Measurements from ENCODE around the gene CLHC1.

Gene CLHC1

DNA sequence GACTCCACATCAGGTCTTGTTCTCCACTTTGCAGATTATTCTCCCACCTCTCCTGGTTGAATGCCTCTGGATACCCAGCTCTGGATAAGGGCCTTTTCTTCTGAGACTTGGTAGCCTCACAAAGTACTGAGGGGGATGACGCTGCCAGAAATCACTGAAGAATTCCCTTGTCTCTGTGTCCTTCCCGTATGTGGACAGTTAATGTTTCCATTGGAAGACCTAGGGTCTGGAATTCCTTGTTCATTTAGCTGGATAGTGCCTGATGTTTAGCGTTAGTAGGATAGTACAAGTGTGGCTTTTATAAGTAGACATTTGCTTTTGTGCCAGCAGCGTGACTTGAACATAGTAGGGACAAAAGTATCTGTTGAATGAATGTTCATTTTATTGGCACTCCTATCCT, 76.9 kb downstream of the CLHC1 start:
- no peak for DNase-seq (ENCODE audit: low read depth)
- no peak overlapping the region for H3K4me3 ChIP-seq (ENCODE audit: low read length)
- TF ChIP-seq, protein P1, sequence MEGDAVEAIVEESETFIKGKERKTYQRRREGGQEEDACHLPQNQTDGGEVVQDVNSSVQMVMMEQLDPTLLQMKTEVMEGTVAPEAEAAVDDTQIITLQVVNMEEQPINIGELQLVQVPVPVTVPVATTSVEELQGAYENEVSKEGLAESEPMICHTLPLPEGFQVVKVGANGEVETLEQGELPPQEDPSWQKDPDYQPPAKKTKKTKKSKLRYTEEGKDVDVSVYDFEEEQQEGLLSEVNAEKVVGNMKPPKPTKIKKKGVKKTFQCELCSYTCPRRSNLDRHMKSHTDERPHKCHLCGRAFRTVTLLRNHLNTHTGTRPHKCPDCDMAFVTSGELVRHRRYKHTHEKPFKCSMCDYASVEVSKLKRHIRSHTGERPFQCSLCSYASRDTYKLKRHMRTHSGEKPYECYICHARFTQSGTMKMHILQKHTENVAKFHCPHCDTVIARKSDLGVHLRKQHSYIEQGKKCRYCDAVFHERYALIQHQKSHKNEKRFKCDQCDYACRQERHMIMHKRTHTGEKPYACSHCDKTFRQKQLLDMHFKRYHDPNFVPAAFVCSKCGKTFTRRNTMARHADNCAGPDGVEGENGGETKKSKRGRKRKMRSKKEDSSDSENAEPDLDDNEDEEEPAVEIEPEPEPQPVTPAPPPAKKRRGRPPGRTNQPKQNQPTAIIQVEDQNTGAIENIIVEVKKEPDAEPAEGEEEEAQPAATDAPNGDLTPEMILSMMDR (conservative IDR thresholded peaks at IDR 0.05; ENCODE audit: low read length), result no peak

DNA sequence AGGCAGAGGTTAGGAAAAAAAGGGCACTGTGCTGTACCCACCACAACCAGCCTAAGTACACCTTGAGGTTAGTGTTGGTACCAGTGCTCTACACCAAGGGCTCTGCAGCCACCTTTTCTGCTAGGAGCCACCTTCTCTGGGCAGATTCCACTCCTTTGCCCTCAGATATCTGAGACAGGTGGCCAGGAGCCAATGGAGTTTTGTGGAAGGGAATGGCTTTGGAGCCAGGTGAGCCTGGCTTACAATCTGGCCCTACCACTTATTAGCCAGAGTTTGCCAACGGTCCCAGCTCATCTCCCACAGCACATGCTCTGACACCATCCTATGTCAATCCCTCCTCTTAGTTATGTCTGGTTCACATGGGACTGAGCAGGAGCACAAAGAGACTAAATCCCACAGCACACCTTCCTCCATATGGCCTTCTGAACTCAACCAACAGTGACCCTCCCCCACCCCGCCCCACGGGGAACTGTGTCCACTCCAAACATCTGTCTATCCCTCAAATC, 77.5 kb downstream of the CLHC1 start:
- TF ChIP-seq, protein P1 (conservative IDR thresholded peaks at IDR 0.05; ENCODE audit: low read length), result no peak
- H3K4me3 ChIP-seq (ENCODE audit: low read length), result no peak overlapping the region
- no peak for DNase-seq (ENCODE audit: low read depth)

DNA sequence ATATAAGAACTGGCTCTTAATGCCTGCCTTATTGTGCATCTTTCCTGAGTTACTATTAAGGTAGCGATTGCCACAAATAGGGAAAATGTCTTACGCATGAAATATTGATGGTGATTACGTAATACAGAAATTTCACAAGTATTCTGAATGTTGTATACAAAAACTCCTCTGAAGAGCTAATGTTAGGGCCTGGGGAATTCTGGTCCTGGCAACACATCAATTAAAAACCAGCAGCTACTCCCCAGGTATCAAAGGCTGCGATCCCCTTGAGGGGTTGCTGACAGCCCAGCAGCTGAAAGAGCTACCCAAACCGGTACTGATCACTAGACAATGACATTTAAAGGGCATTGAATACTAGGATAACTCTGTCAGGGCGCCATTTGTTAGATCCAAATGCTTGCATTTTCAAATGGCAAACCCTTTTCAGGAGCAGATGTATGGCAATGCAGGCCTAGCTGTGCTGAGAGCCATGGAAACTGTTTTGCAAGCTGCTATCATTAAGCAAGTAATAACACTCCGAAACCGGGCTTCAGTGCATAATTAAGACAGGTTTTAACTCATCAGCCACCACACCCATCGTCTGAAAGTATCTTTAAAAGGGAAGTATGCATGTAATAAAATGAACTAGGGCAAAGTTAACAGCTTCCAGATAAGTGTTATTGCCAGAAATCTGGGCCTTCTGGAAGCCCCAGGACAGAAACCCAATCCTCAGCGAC, 78.4 kb downstream of the CLHC1 start:
- DNase-seq (ENCODE audit: low read depth), result no peak
- H3K4me3 ChIP-seq (ENCODE audit: low read length), result no peak overlapping the region
- TF ChIP-seq, protein P1 (conservative IDR thresholded peaks at IDR 0.05; ENCODE audit: low read length), result no peak

DNA sequence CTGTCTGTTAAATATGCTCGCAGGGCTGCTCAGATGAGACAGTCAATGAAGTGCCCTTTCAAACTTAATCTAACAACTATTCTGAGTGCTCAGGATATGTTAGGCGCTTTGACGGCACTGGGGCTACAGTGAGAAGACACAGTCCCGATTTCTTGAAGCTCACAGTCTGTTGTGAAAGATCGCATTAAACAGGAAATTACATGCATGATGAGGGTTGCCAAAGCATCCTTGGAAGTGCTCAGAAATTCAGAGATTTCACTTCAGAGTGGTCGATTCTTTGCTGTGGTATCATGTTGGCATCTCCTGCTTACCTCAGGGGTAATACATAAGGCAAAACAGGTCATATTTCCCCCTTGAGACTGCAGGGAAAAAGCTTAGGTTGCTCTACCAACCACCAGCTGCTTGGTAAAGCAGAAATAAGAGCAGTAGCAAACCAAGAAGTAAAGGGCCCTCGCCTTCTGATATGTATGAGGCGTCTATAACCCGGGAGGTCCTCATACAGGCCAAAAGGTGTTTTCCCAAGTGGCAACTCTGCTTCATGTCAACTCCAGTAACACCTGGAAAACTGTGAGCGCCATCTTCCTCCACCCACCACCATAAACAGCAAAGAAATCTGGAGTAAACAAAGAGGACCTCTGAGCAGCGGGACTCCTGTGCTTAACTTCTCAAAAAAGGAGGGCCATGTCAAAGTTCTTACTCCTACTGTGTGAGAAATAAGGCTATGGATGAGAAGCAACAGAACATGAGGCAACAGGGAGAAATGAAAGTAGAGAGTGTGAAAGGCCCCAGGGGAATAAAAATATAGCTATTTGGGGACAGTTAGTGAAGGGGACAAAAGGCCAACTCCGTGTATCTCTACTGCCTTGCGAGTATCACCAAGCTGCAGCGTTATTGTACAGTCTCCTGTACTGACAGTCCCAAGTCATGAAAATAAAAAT, 79.3 kb downstream of the CLHC1 start:
- DNase-seq (ENCODE audit: low read depth), result no peak
- no peak overlapping the region for H3K4me3 ChIP-seq (ENCODE audit: low read length)
- TF ChIP-seq, protein P1 (conservative IDR thresholded peaks at IDR 0.05; ENCODE audit: low read length), result no peak

DNA sequence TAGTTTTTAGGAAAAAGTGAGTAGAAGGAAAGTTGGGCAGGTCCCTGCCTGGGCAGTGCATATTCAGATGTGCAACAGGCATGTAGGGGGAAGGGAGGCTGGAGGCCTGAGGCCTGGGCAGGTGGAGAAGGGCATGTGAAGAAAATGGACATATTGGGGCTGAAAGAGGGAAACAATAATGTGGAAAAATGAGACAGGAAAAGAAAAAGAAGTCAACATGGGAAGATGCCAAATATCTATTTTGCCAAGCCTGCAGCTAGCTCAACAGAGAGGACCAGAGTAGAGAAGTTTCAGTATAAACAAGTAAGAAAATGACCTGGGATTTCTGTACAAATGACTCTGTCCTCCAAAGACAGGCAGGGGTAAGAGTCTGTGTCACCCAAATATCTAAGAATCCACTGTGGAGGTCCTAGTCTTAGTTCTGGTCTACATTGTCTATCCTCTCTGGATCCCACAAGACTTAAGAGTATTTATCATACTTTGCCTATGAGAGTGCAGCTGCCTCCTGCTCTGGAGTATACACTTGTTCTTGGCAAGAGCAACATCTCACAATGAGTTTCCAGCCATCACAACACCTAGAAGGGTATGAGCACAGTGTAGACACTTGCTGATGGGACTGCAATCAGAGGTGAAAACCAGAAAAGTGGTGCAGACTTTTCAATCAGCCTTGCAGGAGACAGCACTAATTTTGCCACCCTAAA, 80.2 kb downstream of the CLHC1 start:
- H3K4me3 ChIP-seq (ENCODE audit: low read length), result no peak overlapping the region
- no peak for DNase-seq (ENCODE audit: low read depth)
- TF ChIP-seq, protein P1 (conservative IDR thresholded peaks at IDR 0.05; ENCODE audit: low read length), result no peak

DNA sequence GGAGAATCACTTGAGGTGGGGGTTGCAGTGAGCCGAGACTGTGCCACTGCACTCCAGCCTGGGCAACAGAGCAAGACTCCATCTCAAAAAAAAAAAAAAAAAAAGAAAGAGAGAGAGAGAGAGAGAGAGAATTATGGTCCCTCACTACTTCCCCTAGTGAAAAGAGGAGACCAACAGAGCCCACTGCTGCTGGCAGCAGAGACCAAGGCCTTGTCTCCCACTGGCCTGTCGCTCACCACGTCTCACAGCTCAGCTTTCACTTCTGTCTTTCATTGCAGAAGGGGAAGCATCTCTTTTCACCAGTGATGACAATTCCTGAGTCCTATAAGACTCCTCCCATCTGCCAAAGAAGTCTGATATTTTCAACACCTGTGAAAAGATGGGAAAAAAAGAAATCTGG, 81.3 kb downstream of the CLHC1 start:
- no peak overlapping the region for H3K4me3 ChIP-seq (ENCODE audit: low read length)
- TF ChIP-seq, protein P1 (conservative IDR thresholded peaks at IDR 0.05; ENCODE audit: low read length), result no peak
- DNase-seq (ENCODE audit: low read depth), result no peak
